SK-MEL-5 (cell line): Measurements from ENCODE around the gene CSNK1G3. TPM values are rescaled to one million over a fixed set of nuclear protein-coding genes. Genes with fewer than 3 reads are reported as not detected.

Experiments
- DNase-seq: peaks from one replicate; pipeline ENCODE4 v3.0.0-alpha.2; 2016; ENCODE audit warnings: low read depth, low spot score
- in situ Hi-C: cut with HindIII; loops from 2 replicates; pipeline ENCODE4 v1.10.0; 2016; ENCODE audit warnings: low sequenced_read_pairs, high pct_unique_total_duplicates, low pct_unique_long_range_greater_than_20kb
- total RNA-seq: library from RNA; depleted of rRNA; stranded (reverse); fragments of >200 nt; shearing (Covaris generic); gene quantifications from 2 replicates; pipeline ENCODE4 v1.2.3, GENCODE V29; 2014

CSNK1G3 gene
- total RNA-seq, 1 experiment from 2014 or later, result 47.5 TPM

- in situ Hi-C loops, result no loop called here
- DNase-seq, result no peak
These were observed 28.6 kb downstream of the CSNK1G3 start for GRCh38 chr5:123540534-123540933.

GRCh38 chr5:123543438-123543837, 31.5 kb downstream of the CSNK1G3 start:
- no peak for DNase-seq
- in situ Hi-C loops, result no loop called here

- in situ Hi-C loops, result no loop called here
- peak; percentile 75 for DNase-seq
These were observed 33.5 kb downstream of the CSNK1G3 start for GRCh38 chr5:123545506-123545905.

DNA sequence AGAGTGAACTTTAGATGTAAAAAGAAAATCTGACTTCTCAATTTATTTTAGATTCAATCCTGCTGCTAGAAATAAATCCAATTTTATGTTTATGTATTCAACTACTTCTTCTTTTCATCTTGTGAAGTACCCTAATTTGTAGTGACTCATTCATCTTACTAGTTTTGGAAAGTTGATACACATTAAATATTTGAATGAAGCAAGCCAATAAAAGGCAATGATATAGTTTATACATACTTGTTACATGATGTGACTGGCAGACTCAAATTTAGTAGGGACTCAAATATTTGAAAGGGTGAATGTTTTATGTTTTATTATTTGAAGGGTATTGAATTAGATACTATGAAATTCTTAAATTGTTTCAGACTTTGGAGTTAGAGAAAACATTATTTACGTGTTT, 34.7 kb downstream of the CSNK1G3 start:
- in situ Hi-C loops, result no loop called here
- DNase-seq, result no peak

- in situ Hi-C loops, result no loop called here
- peak; percentile 29 for DNase-seq
These were observed 37.4 kb downstream of the CSNK1G3 start for GRCh38 chr5:123549256-123549904.

DNA sequence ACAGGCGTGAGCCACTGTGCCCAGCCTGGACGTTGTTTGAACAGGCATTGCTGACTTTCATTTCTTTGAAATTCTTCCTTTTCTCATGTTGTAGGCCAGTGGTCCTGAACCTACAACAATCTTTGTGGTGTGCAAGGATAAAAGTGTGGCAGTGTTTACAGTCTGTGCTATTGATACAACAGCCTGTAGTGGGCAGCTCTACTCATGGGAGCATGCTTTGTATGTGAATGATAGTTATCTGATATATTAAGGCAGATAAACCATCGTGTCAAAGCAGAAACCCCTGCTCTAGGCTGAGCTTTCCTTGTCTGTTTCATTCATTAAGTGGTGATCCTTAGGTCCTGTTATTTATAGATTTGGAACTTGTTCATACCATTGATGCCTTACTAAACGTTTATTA, 42.6 kb downstream of the CSNK1G3 start:
- no peak for DNase-seq
- in situ Hi-C loops, result no loop called here

DNA sequence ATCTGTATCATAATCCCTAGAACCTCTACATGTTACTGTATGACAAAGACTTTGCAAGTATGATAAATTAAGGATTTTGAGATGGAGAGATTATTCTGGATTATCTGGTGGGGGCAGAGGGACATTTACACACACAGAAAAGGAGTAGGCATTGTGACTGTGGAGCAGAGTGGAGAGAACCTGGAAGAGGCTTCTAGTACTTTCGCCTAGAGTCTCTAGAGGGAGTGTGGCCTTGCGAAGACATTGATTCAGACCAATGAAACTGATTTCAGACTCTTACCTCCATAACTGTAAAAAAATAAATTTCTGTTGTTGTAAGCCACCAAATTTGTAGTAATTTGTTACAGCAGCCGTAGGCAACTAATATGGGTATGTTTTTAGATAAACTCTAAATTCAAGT, 45.9 kb downstream of the CSNK1G3 start:
- in situ Hi-C loops, result no loop called here

GRCh38 chr5:123558762-123559433, 46.9 kb downstream of the CSNK1G3 start:
- no peak for DNase-seq
- in situ Hi-C loops, result no loop called here

More for the DNA sequence above, 45.9 kb downstream of the CSNK1G3 start:
- no peak for DNase-seq

DNA sequence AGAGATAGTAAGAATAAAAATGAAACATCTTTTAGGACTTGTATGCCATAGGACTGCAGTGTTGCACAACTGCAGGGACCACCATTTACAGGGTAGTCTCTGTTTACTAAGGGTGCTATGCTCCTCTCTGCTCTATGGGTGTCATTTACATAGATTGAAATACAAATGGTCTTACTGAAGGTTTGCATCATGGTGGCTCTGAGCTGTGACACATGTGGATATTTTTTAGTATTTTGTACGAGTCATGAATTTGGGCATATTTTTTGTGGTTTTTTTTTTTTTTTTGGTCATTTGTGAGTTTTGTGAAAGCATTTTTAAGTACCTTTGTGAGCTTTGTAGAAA, 47.4 kb downstream of the CSNK1G3 start:
- in situ Hi-C loops, result no loop called here
- DNase-seq, result no peak

DNA sequence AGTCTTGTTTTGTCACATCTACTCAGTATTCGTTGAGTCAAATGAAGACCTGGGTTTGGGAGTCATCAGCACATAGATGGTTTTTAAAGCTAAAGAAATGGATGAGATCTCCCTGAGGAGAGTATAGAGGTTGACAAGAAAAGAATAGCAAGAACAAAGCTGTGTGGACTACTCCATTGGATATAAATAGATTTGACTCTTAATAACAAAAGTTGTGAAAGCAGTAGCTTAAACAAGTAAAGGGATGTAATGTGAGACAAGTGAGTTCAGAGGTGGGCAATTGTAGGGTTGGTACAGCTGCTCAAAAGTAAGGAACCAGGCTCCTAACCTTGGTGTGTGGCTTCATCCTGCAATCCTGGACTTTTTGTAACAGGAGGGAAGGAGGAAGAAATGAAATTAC, 49.3 kb downstream of the CSNK1G3 start:
- no peak for DNase-seq
- in situ Hi-C loops, result no loop called here

DNA sequence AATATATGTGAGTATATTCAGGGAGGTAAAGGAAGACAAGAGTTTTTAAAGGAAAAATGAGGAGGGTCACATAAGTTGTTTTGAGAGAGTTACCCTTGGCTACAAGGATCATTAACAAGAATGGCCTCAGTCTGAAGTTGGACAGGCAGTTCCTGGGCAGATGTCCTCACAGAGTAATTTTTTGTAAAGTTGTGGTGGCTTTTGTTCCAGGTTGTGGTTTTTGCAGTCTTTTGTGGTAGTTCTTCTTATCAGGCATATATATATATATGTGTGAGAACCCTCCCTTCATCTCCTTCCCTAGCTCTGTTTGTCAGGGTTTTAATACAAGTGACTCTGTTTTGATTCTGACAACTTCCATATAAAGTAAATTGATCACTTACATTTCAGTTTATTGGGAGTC, 60.0 kb downstream of the CSNK1G3 start:
- no peak for DNase-seq
- in situ Hi-C loops, result no loop called here

GRCh38 chr5:123578390-123578789, 66.4 kb downstream of the CSNK1G3 start:
- no peak for DNase-seq
- in situ Hi-C loops, result no loop called here

- DNase-seq, result no peak
- in situ Hi-C loops, result no loop called here
These were observed 67.4 kb downstream of the CSNK1G3 start for GRCh38 chr5:123579410-123579809.

DNA sequence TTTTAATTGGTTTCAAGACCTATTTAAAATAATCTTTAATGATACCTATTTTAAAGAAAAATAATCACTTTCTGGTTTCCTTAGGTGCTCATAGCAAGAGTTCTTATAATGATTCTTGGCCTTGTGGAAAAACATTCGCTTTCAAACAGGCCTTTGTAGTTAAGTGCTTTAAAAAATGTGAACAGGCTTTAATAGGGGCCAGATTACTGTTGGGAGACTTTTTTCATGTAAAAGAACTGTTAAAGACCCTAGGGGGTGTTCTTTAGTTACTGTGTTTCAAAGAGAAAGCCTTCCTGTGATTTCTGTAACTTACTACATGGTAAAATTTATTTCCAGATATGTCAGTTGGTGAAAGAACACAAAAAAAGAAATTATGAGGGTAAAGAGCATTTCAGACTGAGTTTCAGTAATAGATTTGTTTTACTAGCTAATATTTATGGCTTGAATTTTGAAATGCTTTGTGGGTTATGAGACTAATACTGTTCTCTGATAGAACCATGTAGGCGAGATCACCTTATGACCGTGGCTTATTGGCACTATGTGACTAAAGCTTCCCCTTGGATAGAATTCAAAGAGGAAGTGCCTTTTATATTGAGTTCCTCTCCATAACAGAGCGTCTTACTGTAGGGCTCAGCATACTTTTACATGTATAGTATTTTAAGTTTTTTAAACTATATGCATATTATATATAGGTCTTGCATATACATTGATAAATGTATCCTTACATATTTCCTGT, 70.7 kb downstream of the CSNK1G3 start:
- in situ Hi-C loops, result no loop called here
- DNase-seq, result no peak

DNA sequence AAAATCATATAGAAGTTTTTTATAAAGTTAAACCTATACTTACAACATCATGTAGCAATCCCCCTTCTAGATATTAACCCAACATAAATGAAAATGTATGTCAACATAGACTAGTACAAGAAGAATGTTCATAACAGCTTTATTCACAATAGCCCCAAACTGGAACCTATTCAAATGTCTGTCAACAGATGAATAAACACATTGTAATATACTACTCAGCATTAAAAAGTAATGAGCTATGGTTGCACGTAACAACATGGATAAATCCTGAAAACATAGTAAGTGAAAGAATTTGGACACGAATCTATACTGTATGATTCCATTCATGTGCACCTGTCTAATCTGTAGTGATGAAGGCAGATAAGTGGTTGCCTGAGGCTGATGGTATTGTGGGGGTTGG, 73.9 kb downstream of the CSNK1G3 start:
- no peak for DNase-seq
- in situ Hi-C loops, result no loop called here

DNA sequence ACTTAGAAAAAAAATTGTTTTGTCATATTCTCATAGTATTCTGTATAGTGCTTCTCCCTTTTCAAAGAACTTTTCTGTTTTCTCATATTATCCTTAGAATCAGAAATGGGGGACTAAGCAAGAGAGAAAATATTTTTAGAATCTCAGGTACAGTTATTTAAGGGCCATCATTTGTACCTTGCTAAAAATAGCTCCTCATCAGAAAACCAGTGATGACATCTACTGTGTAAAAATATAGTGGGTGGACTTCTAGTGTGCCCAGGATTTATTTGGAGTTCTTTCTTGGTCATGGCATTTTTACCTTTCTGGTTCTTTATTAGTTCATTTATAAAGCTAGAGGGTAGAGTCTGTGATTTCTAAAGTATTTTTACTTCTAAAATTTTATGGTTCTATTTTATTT, 82.5 kb downstream of the CSNK1G3 start:
- in situ Hi-C loops, result no loop called here
- no peak for DNase-seq

- in situ Hi-C loops, result no loop called here
- no peak for DNase-seq
These were observed 85.0 kb downstream of the CSNK1G3 start for GRCh38 chr5:123597018-123597417.

DNA sequence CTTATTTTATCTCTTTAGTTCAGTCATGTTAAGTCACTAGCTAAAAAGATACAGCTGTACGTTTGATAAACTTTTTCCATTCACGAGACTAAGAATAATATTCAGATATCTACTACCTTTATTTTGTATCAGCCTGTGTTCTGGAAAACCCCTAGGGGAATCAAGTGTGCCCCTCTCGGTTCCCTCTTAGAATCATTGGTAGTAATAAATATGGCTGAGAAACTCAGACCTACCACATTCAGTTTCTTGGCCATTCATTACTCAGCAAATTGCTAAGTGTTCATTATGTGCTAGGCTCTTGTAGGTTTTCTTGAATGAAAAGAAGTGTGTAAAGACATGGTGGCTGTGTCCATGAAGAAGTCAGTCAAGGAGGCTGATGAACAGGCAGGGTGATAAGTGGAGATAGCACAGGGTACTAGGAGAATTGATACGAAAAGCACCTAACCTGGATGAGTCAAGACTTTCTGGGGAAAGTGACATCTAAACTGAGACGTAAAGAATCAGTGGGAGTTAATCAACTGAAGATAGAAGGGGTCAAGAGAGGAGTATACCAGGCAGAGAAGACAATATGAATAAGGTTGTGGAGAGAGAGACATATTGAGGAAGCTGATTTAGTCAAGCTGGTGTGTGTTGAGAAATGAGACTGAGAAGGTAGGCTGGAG, 86.2 kb downstream of the CSNK1G3 start:
- in situ Hi-C loops, result no loop called here
- no peak for DNase-seq
